Activated CD4-positive, alpha-beta T cell treated with anti-CD3 and anti-CD28 coated beads, Interleukin-2, amount 50 U/mL, for 1 hour (primary cell): ENCODE results near the gene DMD.
"Not testable (repeated sequence)": the region's sequence is repeated elsewhere in the genome, so short reads cannot be mapped to it uniquely, and the experiment has no call there.

ENCODE experiments used
- DNase-seq: peaks from one replicate; pipeline ENCODE4 v3.0.0-alpha.2; 2020

DMD gene

DNA sequence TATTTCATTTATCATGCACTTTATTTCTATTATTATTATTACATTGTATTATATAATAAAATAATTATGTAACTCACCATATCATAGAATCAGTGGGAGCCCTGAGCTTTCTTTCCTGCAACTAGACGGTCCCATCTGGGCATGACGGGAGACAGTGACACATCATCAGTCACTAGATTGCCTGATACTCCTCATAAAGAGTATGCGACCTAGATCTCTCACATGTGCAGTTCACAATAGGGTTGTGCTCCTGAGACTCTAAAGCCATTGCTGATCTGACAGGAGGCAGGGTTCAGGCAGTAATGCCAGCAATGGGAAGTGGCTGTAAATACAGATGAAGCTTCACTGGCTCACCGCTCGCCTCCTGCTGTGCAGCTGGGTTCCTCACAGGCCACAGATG lies 62.3 kb downstream of the DMD start:
- DNase-seq: no peak

- no peak for DNase-seq
Measured at GRCh38 chrX:33142331-33142730, 69.0 kb downstream of the DMD start.

GRCh38 chrX:33138677-33139249 lies 72.6 kb downstream of the DMD start:
- no peak for DNase-seq

DNA sequence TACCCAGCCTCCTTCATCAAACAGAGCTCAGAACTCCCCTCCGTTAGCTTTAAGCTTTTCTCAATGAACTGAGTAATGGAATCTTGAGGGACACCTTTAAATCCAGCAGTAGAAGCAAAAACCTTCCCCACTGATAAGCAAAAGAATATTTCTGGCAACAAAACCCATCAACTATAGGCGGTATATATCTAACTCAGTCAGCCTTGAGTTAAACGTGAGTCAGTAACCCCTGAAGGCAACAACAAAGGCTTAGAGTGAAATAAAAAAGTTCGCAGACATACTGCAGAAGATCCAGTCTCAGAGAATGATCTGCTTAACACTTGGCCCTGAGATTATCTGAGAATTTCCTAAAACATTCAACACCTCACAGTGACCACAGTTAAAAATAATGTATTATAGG lies 77.2 kb downstream of the DMD start:
- no peak for DNase-seq

- no peak for DNase-seq
Measured at GRCh38 chrX:33133320-33133719, 78.0 kb downstream of the DMD start.

GRCh38 chrX:33132569-33132968 lies 78.8 kb downstream of the DMD start:
- no peak for DNase-seq

DNA sequence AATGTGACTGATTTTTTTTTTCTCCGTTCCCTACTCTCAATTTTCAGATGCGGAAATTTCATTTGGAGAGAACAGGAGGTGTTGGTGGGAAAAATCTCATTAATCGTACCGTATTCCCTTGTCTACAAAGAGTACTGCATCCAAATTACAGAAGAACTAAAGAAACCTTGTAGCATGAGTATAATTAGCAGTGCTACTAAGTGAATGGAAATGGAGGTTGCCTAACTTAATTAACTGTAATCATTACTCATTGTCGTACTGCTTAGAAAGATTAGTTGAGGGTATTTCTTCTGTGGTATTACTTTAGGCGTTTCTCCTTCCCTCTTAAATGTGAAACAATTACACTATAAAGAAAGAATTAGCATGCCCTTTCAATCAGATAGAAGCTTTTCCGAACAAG lies 81.7 kb downstream of the DMD start:
- DNase-seq: no peak

GRCh38 chrX:33128048-33128805 lies 83.1 kb downstream of the DMD start:
- DNase-seq: no peak

- no peak for DNase-seq
Measured at GRCh38 chrX:33126469-33126868, 84.9 kb downstream of the DMD start.

DNA sequence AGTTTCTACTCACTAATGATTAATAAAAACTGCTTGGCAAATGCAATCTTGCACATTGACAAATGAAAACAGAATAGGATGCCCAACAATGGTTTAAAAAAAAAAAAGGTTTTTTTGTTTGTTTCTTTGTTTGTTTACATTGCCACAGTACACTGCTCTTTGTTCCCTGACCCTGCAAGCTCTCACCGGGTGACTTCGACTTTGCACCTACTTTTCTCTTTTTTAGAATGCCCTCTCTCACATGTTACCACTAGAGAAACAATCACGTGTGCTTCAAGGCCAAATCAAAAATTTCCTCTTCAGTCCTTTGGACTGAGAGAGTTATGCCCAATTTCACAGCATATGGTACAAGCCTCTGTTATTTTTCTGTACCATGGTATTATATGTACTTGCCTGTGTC lies 101.5 kb downstream of the DMD start:
- DNase-seq: no peak

DNA sequence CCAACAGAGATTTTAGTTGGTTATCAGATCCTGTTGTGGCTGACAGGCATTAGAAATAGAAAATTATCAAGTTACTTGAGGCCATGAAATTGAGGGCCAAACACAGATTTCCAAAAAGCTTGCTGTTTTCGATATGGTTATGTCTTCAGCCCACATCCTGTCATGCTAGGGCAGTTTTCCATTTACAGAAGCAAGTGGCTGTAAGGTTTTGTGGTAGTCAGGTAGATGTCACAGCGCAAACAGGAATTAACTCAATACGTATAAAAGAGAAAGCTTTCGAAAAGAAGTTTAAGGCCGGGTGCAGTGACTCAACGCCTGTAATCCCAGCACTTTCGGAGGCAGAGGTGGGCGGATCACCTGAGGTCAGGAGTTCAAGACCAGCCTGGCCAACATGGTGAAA lies 104.6 kb downstream of the DMD start:
- no peak for DNase-seq

GRCh38 chrX:33095079-33095478 lies 116.3 kb downstream of the DMD start:
- DNase-seq: no peak

GRCh38 chrX:33087411-33087810 lies 123.9 kb downstream of the DMD start:
- DNase-seq: no peak

GRCh38 chrX:33086886-33087285 lies 124.5 kb downstream of the DMD start:
- DNase-seq: no peak

GRCh38 chrX:33082371-33082770 lies 129.0 kb downstream of the DMD start:
- DNase-seq: no peak

DNA sequence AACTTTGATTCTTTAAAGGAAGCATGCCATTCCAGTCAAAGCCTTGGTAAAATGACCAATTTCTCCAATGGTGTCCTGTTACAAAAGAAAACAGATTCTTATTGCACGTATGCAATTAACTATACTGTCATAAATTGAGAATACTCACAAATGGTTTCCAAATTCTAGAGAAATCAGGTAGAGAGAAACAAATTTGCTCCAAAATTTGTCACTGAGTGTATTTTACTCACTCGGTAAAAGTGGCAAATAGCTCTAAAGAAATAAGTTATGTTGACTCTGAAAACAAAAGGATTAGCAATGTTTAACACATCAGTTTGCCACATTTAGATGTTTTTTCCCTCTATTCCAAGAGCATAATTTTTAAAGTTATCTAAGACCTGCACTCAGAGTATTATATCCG lies 133.1 kb downstream of the DMD start:
- no peak for DNase-seq

DNA sequence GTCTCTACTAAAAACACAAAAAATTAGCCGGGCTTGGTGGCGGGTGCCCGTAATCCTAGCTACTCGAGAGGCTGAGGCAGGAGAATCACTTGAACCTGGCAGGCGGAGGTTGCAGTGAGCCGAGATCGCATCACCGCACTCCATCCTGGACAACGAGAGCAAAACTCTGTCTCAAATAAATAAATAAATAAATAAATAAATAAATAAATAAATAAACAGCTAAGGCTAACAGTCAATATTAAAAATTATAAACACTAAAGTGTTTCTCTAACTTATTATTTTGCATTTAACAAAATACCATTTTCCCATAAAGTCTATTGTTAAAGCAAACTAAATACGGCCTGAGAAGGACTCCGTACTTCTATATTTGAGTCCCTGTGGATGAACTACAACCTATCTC lies 137.7 kb downstream of the DMD start:
- DNase-seq: not testable (repeated sequence)

- DNase-seq: no peak
Measured at GRCh38 chrX:33065415-33065814, 145.9 kb downstream of the DMD start.

DNA sequence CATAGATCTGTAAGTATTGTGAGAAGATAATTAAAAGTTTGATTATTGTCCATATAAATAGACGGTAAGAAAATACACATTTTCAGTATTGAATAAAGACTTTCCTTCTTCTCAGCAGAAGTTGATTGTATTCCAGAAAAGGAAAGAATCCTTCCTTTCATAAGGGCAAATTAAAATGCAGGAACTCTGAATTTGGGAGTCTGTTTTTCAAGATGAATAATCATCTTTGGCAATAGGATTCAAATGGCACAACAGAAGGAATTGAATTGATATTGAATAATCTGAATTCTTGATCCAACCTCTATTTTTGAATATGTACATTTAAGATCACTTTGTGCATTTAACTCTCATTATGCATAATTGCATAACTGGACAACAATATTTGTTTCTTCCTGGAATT lies 149.3 kb downstream of the DMD start:
- no peak for DNase-seq

GRCh38 chrX:33053001-33053400 lies 158.3 kb downstream of the DMD start:
- no peak for DNase-seq

GRCh38 chrX:33045882-33046281 lies 165.5 kb downstream of the DMD start:
- DNase-seq: no peak

DNA sequence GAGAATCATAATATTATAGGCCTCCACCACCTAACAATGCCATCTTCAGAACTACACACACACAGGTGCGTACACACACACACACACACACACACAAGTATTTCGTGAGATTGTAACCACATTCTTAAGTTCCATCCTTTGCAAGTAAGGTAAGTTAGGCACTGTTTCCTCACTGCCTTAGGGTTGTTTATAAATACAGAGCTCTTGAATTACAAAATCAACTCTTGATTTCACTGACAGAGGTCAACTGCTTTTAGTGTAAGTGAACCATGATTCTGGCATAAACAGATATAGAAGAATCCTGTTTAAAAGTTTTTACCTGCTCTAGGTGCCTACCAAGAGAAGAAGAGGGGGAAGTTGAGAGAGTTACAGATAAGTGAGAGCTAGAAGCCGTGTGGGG lies 166.1 kb downstream of the DMD start:
- no peak for DNase-seq

DNA sequence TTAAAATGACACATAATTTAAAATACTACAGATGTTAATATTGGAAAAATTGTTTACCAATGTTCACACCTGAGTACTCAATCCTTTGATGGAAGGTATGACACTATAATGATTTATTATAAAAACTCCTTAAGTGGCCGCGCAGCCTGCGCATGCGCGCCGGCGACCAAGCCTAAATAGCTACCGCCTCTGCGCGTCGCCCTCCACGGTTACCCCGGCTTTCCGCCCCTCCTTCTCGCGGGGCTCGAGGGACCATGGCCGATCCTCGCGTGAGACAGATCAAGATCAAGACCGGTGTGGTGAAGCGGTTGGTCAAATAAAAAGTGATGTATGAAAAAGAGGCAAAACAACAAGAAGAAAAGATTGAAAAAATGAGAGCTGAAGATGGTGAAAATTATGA lies 170.2 kb downstream of the DMD start:
- no peak for DNase-seq

GRCh38 chrX:33032700-33033099 lies 178.6 kb downstream of the DMD start:
- no peak for DNase-seq

- no peak for DNase-seq
Measured at GRCh38 chrX:33014949-33015348, 196.4 kb downstream of the DMD start.
